Measurements from ENCODE around the gene DSCAML1.

DSCAML1 gene

DNA sequence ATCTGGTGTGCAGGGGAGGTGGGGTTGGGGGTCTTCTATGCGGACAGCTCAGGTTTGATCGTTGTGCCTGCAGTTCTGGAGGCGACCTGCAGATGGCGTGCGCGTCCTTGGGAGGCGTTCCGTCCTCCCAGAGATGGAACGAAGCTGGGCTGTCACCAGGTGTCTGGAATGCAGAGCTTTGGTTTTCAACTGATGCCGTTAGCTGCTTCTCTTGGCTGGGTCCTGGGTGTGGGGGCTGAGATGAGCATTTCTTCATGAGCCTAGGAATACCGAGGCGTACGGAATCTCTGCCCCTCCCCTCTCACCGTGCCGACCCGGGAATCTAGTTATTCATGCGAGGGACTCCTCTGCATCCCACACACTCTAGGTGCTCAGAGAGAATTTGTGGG is 370.7 kb downstream of the DSCAML1 start:
- no peak overlapping the region for H3K9ac ChIP-seq (ENCODE audit: low read length)
- no peaks in the 10 kb centered on the region for H3K4me1 ChIP-seq (ENCODE audit: insufficient read depth, low read length, severe bottlenecking)
- TF ChIP-seq EZH2 (IDR thresholded peaks at IDR 0.05; ENCODE audit: borderline replicate concordance, low read length) = no peak
- TF ChIP-seq, protein P1, sequence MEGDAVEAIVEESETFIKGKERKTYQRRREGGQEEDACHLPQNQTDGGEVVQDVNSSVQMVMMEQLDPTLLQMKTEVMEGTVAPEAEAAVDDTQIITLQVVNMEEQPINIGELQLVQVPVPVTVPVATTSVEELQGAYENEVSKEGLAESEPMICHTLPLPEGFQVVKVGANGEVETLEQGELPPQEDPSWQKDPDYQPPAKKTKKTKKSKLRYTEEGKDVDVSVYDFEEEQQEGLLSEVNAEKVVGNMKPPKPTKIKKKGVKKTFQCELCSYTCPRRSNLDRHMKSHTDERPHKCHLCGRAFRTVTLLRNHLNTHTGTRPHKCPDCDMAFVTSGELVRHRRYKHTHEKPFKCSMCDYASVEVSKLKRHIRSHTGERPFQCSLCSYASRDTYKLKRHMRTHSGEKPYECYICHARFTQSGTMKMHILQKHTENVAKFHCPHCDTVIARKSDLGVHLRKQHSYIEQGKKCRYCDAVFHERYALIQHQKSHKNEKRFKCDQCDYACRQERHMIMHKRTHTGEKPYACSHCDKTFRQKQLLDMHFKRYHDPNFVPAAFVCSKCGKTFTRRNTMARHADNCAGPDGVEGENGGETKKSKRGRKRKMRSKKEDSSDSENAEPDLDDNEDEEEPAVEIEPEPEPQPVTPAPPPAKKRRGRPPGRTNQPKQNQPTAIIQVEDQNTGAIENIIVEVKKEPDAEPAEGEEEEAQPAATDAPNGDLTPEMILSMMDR (IDR thresholded peaks at IDR 0.05; ENCODE audit: low read length) = peak; percentile 84
- H3K4me2 ChIP-seq (ENCODE audit: low read length) = no peak overlapping the region
- H3K9me3 ChIP-seq (ENCODE audit: low read length) = no peaks in the 10 kb centered on the region
- H3F3A ChIP-seq (ENCODE audit: insufficient read depth, low read length) = no peaks in the 10 kb centered on the region
- no peaks in the 10 kb centered on the region for H3K79me2 ChIP-seq (ENCODE audit: insufficient read depth, low read length)
- no peaks in the 10 kb centered on the region for H3K36me3 ChIP-seq (ENCODE audit: insufficient read depth, low read length)
- H3K4me3 ChIP-seq (ENCODE audit: low read depth, low read length, poor library complexity, severe bottlenecking) = no peak overlapping the region
- no peaks in the 10 kb centered on the region for H4K20me1 ChIP-seq (ENCODE audit: insufficient read depth, low read length)
- no peaks in the 10 kb centered on the region for H3K9me2 ChIP-seq (ENCODE audit: low read depth, low read length)
- no peaks in the 10 kb centered on the region for H3K27me3 ChIP-seq (ENCODE audit: insufficient read depth, low read length)
- no peak overlapping the region for H3K27ac ChIP-seq (ENCODE audit: low read depth, low read length, poor library complexity, severe bottlenecking)
- no peak overlapping the region for H2AFZ ChIP-seq (ENCODE audit: low read length)

GRCh38 chr11:117425679-117426296 is 371.2 kb downstream of the DSCAML1 start:
- TF ChIP-seq, protein P1 (IDR thresholded peaks at IDR 0.05; ENCODE audit: low read length) = no peak
- TF ChIP-seq EZH2 (IDR thresholded peaks at IDR 0.05; ENCODE audit: borderline replicate concordance, low read length) = no peak
- Histone ChIP-seq H3K27ac (ENCODE audit: low read depth, low read length, poor library complexity, severe bottlenecking) (no peak overlapping the region), H3K9me3 (ENCODE audit: low read length) (no peaks in the 10 kb centered on the region), H2AFZ (ENCODE audit: low read length) (no peak overlapping the region), H3K4me3 (ENCODE audit: low read depth, low read length, poor library complexity, severe bottlenecking) (no peak overlapping the region), H3K4me2 (ENCODE audit: low read length) (no peak overlapping the region), H3K9me2 (ENCODE audit: low read depth, low read length) (no peaks in the 10 kb centered on the region), H3K27me3 (ENCODE audit: insufficient read depth, low read length) (no peaks in the 10 kb centered on the region), H3K79me2 (ENCODE audit: insufficient read depth, low read length) (no peaks in the 10 kb centered on the region), H3F3A (ENCODE audit: insufficient read depth, low read length) (no peaks in the 10 kb centered on the region), H4K20me1 (ENCODE audit: insufficient read depth, low read length) (no peaks in the 10 kb centered on the region), H3K4me1 (ENCODE audit: insufficient read depth, low read length, severe bottlenecking) (no peaks in the 10 kb centered on the region), H3K9ac (ENCODE audit: low read length) (no peak overlapping the region), H3K36me3 (ENCODE audit: insufficient read depth, low read length) (no peaks in the 10 kb centered on the region)

GRCh38 chr11:117424781-117425180 is 372.2 kb downstream of the DSCAML1 start:
- no peak overlapping the region for H3K27ac ChIP-seq (ENCODE audit: low read depth, low read length, poor library complexity, severe bottlenecking)
- H3K79me2 ChIP-seq (ENCODE audit: insufficient read depth, low read length) = no peaks in the 10 kb centered on the region
- H3K4me2 ChIP-seq (ENCODE audit: low read length) = no peak overlapping the region
- no peak overlapping the region for H3K9ac ChIP-seq (ENCODE audit: low read length)
- no peaks in the 10 kb centered on the region for H3F3A ChIP-seq (ENCODE audit: insufficient read depth, low read length)
- no peaks in the 10 kb centered on the region for H4K20me1 ChIP-seq (ENCODE audit: insufficient read depth, low read length)
- no peaks in the 10 kb centered on the region for H3K9me3 ChIP-seq (ENCODE audit: low read length)
- H3K9me2 ChIP-seq (ENCODE audit: low read depth, low read length) = no peaks in the 10 kb centered on the region
- H3K4me1 ChIP-seq (ENCODE audit: insufficient read depth, low read length, severe bottlenecking) = no peaks in the 10 kb centered on the region
- no peaks in the 10 kb centered on the region for H3K36me3 ChIP-seq (ENCODE audit: insufficient read depth, low read length)
- H2AFZ ChIP-seq (ENCODE audit: low read length) = no peak overlapping the region
- no peaks in the 10 kb centered on the region for H3K27me3 ChIP-seq (ENCODE audit: insufficient read depth, low read length)
- no peak overlapping the region for H3K4me3 ChIP-seq (ENCODE audit: low read depth, low read length, poor library complexity, severe bottlenecking)
- TF ChIP-seq EZH2 (IDR thresholded peaks at IDR 0.05; ENCODE audit: borderline replicate concordance, low read length) = no peak
- TF ChIP-seq, protein P1 (IDR thresholded peaks at IDR 0.05; ENCODE audit: low read length) = no peak

All from OCI-LY1 (cell line).